ENCODE data around the gene FITM1.

DNA sequence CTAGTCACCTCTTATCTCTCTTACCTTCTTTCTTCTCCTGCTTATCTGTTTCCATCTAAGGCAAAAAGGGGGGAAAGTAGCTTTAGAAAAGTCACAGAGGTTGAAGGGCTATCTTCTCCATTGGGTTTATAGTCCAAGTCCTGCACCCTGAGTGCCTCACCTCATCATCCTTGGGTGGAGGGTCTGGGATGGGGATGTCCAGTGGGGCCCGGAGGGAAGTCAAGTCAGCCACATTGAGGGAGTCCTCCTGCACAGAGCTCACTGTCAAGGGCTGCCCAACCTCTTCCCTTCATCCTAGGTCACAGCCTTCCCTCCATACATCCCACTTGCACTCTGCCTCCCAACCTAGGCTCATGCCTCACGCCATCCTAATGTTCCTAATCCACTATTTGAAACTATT, 14.8 kb downstream of the FITM1 start:
- TF ChIP-seq, protein P1, sequence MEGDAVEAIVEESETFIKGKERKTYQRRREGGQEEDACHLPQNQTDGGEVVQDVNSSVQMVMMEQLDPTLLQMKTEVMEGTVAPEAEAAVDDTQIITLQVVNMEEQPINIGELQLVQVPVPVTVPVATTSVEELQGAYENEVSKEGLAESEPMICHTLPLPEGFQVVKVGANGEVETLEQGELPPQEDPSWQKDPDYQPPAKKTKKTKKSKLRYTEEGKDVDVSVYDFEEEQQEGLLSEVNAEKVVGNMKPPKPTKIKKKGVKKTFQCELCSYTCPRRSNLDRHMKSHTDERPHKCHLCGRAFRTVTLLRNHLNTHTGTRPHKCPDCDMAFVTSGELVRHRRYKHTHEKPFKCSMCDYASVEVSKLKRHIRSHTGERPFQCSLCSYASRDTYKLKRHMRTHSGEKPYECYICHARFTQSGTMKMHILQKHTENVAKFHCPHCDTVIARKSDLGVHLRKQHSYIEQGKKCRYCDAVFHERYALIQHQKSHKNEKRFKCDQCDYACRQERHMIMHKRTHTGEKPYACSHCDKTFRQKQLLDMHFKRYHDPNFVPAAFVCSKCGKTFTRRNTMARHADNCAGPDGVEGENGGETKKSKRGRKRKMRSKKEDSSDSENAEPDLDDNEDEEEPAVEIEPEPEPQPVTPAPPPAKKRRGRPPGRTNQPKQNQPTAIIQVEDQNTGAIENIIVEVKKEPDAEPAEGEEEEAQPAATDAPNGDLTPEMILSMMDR (IDR thresholded peaks at IDR 0.05): no peak
- TF ChIP-seq POLR2A (IDR thresholded peaks at IDR 0.05): no peak
